ENCODE data around the gene NCAM1. TPM values are rescaled to one million over a fixed set of nuclear protein-coding genes. Genes with fewer than 3 reads are reported as not detected.

Gene NCAM1
- total and polyA plus RNA-seq, 8 donors, result 1.7 to 45.0 (median 37.6) TPM

DNA sequence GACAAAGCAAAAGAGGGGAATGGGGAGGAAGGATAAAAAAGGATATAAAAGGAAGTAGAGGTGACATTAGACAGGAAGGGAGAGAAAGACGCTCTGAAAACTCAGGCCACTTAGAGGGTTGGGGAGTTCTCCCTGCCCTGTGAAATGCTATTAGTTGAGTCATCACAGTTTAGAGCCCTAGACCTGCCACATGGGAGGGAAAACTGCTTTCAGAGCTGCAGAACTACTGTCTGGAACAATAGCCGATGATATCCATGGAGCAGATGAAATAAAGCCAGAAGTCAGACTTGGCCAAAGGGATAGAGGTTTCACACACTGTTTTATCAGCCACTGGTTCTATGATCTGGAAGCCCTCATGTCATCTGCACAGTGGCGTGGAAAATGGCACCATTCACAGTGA is 157.9 kb downstream of the NCAM1 start:
- Histone ChIP-seq H3K27me3 (no peaks in the 10 kb centered on the region), H3K4me3 (no peak overlapping the region), H3K36me3 (no peaks in the 10 kb centered on the region), H3K27ac (no peak overlapping the region), H3K9me3 (no peaks in the 10 kb centered on the region), H3K4me1 (no peaks in the 10 kb centered on the region)
- intact Hi-C loops (cut with DNase I), result no loop called here
- TF ChIP-seq, protein P1, sequence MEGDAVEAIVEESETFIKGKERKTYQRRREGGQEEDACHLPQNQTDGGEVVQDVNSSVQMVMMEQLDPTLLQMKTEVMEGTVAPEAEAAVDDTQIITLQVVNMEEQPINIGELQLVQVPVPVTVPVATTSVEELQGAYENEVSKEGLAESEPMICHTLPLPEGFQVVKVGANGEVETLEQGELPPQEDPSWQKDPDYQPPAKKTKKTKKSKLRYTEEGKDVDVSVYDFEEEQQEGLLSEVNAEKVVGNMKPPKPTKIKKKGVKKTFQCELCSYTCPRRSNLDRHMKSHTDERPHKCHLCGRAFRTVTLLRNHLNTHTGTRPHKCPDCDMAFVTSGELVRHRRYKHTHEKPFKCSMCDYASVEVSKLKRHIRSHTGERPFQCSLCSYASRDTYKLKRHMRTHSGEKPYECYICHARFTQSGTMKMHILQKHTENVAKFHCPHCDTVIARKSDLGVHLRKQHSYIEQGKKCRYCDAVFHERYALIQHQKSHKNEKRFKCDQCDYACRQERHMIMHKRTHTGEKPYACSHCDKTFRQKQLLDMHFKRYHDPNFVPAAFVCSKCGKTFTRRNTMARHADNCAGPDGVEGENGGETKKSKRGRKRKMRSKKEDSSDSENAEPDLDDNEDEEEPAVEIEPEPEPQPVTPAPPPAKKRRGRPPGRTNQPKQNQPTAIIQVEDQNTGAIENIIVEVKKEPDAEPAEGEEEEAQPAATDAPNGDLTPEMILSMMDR (IDR thresholded peaks at IDR 0.05), result no peak
- ATAC-seq (no peak), DNase-seq (no peak)

DNA sequence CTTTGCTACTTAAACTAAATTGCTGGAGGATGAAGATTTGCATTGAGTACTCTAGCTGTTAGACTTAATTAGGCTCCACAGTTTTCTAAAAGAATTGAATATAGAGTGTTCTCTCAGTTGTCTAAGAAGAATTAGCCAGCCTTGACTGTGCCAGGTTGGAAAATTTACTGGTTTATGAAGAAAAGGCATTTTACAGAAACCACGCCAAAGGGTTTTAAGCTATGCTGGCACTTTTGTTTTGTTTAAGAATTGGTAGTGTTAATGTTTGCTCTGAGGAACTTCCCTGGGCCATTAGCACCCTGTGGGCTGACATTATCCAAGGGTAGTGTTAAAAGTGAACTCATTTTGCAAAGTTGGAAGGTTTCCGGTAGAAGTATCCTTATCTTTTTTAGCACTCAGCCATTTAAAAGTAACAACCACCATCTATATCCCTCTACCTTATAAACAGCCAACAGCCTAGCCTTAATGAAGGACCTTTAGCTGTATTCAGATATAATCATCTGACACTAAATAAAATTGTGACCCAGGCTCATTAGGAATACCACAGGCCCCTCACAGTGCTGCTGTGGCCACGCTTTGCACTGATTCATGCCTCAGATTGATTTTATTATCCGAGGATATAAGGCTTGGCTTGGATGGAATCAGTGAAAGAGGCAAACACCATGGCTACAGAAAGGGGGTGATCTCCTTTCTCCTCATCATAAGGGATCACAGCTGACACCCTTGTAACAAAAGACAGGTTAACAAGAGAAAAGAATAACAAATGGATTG is 158.9 kb downstream of the NCAM1 start:
- TF ChIP-seq, protein P1 (IDR thresholded peaks at IDR 0.05), result no peak
- H3K27ac ChIP-seq, result no peak overlapping the region
- ATAC-seq (no peak), DNase-seq (no peak)
- no peaks in the 10 kb centered on the region for H3K4me1 ChIP-seq
- H3K4me3 ChIP-seq, result no peak overlapping the region
- intact Hi-C loops (cut with DNase I), result no loop called here
- no peaks in the 10 kb centered on the region for H3K9me3 ChIP-seq
- H3K27me3 ChIP-seq, result no peaks in the 10 kb centered on the region
- no peaks in the 10 kb centered on the region for H3K36me3 ChIP-seq

DNA sequence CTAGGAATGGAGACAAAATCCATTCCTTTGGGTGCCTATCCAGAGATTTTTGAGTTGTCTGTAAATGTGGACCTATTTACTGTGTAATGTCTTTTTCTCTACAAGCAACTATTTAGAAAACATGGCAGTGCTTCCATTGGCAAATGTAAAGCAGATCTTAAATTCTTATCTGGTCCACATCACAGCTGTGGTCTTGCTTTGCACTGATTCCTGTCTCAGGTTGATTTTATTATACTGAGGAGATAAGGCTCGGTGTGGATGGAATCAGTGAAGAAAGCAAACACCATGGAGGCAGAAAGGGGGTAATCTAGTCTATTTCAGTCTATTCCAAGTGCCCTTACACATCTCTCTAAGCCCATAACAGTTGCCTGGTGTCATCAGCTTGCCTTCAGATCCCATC is 160.5 kb downstream of the NCAM1 start:
- Histone ChIP-seq H3K4me1 (no peaks in the 10 kb centered on the region), H3K27ac (no peak overlapping the region), H3K9me3 (no peaks in the 10 kb centered on the region), H3K4me3 (no peak overlapping the region), H3K36me3 (no peaks in the 10 kb centered on the region), H3K27me3 (no peaks in the 10 kb centered on the region)
- intact Hi-C loops (cut with DNase I), result no loop called here
- DNase-seq (no peak), ATAC-seq (no peak)
- TF ChIP-seq, protein P1 (IDR thresholded peaks at IDR 0.05), result no peak

DNA sequence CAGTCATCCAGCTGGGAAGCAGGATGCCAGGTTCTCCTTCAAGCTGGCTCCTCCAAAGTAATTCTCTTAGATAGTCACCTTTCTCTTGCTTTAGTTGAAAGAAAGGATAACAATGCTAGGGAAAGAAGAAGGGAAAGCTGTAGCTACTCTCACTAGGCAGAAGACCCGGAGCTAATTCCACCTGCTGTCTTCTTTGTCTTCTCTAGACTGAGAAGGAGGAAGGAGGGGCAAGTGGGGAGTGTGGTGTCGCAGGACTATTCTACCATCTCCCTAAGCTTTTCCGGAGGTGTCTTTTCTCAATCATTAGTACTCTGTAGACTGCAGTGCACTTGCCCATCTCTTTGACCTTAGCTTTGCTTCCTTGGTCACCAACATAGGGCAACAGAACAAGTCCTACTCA is 162.8 kb downstream of the NCAM1 start:
- H3K36me3 ChIP-seq, result no peaks in the 10 kb centered on the region
- DNase-seq (no peak), ATAC-seq (no peak)
- H3K27ac ChIP-seq, result no peak overlapping the region
- intact Hi-C loops (cut with DNase I), result no loop called here
- TF ChIP-seq, protein P1 (IDR thresholded peaks at IDR 0.05), result no peak
- no peaks in the 10 kb centered on the region for H3K9me3 ChIP-seq
- no peaks in the 10 kb centered on the region for H3K27me3 ChIP-seq
- no peak overlapping the region for H3K4me3 ChIP-seq
- no peaks in the 10 kb centered on the region for H3K4me1 ChIP-seq

DNA sequence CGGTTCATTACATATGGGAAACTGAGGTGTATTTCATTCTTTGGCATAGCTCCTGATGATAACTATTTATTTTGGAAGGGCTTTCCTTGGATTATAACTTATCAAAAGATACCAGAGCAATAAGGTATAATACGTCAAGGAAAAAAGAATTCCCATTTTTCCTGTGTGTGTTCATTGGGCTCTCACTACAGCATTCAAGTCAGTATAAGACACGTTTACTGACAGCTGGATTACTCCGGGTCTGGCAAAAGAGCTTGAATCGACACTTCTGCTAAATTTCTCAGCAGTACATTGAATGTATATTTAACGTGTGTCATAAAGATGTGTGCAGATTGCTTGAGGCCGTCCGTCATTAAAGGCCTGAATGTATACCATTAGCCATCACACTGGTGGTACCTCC is 163.4 kb downstream of the NCAM1 start:
- Histone ChIP-seq H3K9me3 (no peaks in the 10 kb centered on the region), H3K4me3 (no peak overlapping the region), H3K27me3 (no peaks in the 10 kb centered on the region), H3K27ac (no peak overlapping the region), H3K36me3 (no peaks in the 10 kb centered on the region), H3K4me1 (no peaks in the 10 kb centered on the region)
- ATAC-seq (no peak), DNase-seq (no peak)
- TF ChIP-seq, protein P1 (IDR thresholded peaks at IDR 0.05), result no peak
- intact Hi-C loops (cut with DNase I), result no loop called here
